Measurements from ENCODE around the gene MTF2. TPM values are rescaled to one million over a fixed set of nuclear protein-coding genes. Genes with fewer than 3 reads are reported as not detected.

The MTF2 gene
- total RNA-seq, 4 donors from 2014 or later = 7.1 to 13.4 (median 9.9) TPM

Other genes with a start within 250 kb of the MTF2 start
- 1,000 to 10,000 TPM; 1,085 to 2,182 (median 1,790) TPM for gene RPL5, start 247.2 kb upstream of the MTF2 start, total RNA-seq
- 10 to 100 TPM; 21.5 to 35.3 (median 32.7) TPM for gene DIPK1A, start 117.8 kb upstream of the MTF2 start, total RNA-seq
- gene TMED5, start 101.1 kb downstream of the MTF2 start, total RNA-seq = 10 to 100 TPM; 45.7 to 72.6 (median 59.2) TPM
- gene CCDC18, start 101.4 kb downstream of the MTF2 start, total RNA-seq = 1 to 10 TPM; 1.4 to 4.6 (median 1.8) TPM